CD4-positive, alpha-beta T cell treated with Interleukin-15 for 1 hour (primary cell): Measurements from ENCODE around the gene STK36.

ENCODE experiments used
- DNase-seq: peaks from one replicate; pipeline ENCODE4 v3.0.0-alpha.2; 2020

STK36 gene

DNA sequence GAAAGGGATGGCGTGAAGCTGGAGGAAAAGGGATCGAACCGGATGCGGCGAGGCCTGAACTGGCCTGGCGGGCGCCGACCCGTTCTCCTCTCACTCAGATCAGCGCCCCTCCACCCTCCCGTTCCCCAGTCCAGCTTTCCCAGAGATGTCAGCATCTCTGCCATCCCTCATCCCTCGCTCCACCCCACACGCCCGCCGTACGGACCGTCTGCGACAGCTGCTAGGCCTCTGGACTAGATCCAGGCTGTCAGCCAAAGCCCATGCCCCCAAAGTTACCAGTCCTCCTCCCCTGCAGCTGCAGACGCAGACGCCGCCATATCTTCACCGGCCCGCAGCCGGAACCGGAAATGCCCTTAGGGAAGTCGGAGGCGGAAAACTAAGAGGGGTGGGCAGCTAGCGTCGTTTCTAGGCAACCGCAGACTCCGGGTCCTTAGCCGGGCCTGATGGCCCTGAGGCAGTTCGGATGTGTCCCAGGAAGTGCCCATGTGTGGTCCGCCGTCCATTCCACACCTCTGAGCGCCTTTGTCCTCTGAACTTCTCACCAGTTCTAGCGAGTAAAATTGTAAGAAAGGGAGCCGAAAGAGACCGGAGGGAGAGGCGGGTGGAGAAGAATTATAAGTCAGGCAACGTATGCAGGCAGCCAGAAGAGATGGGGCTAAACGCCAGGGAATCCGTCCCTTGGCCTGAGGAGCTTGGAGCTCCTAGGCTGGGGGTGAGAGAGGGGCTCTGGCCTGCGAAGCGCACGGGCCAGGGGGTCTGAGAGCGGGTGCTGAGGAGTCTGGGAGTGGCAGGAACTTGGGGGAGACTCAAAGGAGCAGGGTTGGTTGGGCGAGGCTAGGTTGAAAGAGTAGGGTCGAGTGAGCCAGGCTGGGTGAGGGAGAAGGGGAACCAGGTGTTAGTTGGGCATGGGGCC is at the start of gene STK36, which contains the start of gene RNF25:
TSS of gene STK36 (plus strand) at position 433 of the 913 bp plus-strand sequence. CDS start 744 bp downstream, outside the sequence.
TSS of gene RNF25 (minus strand) at position 349 of the 913 bp plus-strand sequence. CDS start at position 317, 32 bp downstream.
- peak; percentile 82 for DNase-seq

DNA sequence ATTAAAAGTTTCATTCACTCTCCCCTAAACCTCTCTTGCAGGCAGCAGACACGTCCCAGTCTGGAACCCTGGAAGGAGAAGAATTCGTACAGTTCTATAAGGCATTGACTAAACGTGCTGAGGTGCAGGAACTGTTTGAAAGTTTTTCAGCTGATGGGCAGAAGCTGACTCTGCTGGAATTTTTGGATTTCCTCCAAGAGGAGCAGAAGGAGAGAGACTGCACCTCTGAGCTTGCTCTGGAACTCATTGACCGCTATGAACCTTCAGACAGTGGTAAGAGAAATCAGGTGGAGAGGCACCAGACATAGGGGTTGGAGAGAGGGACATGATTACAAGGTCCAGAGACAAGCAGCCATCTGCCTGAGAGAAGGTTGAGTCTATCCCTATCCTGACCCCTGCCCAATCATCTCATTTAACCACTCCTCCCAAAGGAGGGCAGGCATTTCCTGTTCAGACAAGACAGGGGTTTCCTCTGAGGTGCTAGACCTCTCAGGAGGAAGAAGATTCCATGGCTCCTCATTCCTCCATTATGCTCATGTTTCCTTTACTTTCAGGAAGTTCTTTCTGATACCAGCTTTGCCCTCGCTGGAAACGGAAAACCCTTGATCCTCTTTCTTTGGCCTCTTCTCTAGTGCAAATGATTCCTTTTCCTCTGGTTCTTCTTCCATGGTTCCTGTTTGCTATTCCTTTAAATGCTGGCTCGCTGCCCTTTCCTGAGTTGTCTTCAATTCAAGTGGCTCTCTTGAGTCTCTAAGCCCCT is 49.1 kb upstream of the STK36 start:
- no peak for DNase-seq

GRCh38 chr2:218623366-218623705 is 48.5 kb upstream of the STK36 start:
- no peak for DNase-seq

GRCh38 chr2:218626369-218626768 is 45.5 kb upstream of the STK36 start:
- no peak for DNase-seq

GRCh38 chr2:218627939-218628338 is 43.9 kb upstream of the STK36 start:
- DNase-seq = no peak

DNA sequence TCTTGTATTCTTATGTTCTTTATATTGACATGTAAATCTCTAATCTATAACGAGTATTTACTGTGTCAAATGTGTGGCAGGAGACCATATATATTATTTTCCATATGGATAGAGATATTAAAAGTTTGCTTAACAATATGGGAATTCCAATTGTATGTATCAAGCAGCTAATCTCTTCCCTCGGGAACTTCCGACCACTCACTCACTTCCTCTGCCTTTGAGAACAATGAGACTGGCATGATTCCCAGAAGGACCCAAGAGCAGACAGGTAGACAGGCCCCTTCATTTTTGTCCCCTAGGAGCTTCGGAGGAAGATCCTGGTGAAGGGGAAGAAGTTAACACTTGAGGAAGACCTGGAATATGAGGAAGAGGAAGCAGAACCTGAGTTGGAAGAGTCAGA is 40.0 kb upstream of the STK36 start:
- DNase-seq = no peak

DNA sequence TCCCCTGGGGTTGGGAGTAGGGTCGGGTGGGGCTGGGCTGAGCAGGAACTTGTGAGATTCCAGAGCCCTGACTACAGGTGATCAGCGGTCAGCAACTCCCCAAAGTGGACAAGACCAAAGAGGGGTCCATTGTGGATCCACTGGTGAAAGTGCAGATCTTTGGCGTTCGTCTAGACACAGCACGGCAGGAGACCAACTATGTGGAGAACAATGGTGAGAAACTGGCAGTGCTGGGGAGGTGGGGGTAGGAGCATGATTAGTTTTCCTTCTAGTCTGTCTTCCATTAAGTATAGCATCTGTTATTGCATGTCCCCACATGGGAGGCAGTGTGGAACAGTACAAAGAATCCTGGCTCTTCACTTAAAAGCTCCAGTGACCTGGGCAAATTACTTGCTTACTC is 36.2 kb upstream of the STK36 start:
- no peak for DNase-seq

DNA sequence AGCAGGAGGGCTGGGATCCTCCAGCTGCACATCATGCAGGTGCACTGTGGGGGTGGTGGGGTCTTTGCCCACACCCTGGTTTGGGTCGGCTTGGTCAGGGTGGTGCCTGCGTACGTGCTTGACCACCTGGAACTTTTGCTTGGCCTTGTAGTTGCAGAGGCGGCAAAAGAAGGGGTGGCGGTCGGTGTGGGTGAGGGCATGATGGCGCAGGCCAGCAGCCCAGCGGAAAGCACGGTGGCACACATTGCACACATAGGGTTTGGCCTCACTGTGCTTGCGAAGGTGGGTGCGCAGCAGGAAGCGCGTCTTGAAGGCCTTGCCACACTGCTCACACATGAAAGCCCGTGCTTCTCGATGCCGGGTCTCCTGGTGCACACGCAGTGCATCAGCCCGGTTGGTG is 33.5 kb upstream of the STK36 start:
- DNase-seq = no peak

GRCh38 chr2:218642121-218642656 is 29.7 kb upstream of the STK36 start:
- no peak for DNase-seq

DNA sequence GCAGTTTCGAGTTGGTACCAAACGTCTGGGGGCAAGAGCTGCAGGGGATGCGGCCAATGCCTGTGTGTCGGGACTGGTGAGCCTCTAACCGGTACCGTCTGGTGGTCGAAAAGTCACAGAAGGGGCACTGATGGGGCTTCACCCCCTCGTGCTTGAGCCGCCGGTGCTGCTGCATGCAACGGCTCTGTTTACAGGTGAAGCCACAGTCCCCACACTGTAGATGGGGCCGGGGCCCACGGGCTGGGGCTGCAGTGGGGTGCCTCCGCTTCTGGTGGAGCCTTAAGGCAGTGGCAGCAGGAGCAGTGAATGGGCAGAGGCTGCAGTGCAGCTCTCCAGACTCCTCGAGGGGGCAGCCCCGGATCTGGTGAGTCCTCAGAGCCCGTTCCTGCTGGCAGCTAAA is 29.1 kb upstream of the STK36 start:
- no peak for DNase-seq

GRCh38 chr2:218643751-218644310 is 28.1 kb upstream of the STK36 start:
- DNase-seq = no peak

DNA sequence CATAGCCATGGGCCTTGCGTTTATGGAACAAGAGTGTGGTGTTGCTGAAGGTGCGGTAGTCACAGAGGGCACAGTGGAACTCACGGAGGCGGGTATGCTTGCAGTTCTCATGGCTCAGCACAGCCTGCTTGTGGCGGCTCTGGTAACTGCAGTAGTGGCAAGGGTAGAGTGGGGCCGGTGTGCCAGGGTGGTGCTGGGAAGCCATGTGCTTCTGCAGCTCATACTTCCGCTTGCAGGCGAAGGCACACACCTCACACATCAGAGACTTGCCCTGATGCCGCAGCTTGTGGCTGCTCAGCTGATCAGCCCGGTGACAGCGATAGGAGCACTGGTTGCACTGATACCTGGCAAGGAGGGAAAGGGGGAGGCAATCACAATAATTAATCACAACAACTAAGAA is 27.2 kb upstream of the STK36 start:
- no peak for DNase-seq

GRCh38 chr2:218645126-218645525 is 26.8 kb upstream of the STK36 start:
- no peak for DNase-seq

- peak; percentile 36 for DNase-seq
Observed at GRCh38 chr2:218648088-218648786, 23.6 kb upstream of the STK36 start.

DNA sequence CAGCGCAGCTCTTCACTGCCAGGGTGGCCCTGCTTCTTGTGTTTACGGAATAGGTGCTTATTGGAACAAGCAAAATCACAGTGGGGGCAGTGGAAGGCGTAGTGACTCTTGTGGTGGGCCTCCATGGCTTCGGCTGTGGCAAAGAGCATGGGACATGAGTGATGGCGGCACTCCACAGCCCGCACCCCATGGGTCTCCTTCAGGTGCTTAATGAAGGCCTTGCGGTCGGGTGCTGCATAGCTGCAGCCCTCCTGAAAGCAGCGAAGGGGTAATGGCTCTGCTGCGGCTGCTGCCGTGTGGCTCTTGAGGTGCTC is 23.1 kb upstream of the STK36 start:
- no peak for DNase-seq

DNA sequence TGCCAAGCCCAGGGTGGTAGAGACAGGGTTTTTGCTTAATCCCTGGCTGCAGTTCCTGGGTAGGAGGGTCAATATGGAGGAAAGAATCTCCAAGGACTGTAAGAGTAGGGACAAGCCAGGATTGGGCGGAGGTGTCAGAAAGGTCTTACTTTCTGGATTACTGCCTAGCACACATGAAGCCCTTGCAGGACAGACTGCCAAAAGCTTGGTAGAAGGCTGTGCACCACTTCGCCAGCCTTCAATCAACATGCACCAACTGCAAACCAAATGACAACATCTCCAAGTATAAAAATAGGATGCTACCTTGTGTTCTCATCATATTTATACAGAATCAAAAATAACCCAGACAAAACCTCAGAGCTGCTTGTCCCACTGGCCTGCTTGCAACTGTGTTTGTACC is 16.1 kb upstream of the STK36 start:
- DNase-seq = no peak

- DNase-seq = no peak
Observed at GRCh38 chr2:218658671-218659257, 13.1 kb upstream of the STK36 start.

- DNase-seq = peak; percentile 92
Observed at GRCh38 chr2:218659258-218659987, 12.5 kb upstream of the STK36 start, which contains the start of the genes BCS1L and ZNF142. Gene BCS1L, plus strand, starts transcription at chr2:218659683. Its CDS starts 1,305 bp downstream, at chr2:218660988. Gene ZNF142, minus strand, starts transcription at chr2:218659623. Its CDS starts 3,194 bp downstream, at chr2:218656429.

- DNase-seq = no peak
Observed at GRCh38 chr2:218659988-218660358, 11.9 kb upstream of the STK36 start.

GRCh38 chr2:218662377-218662776 is 9.5 kb upstream of the STK36 start:
- no peak for DNase-seq

DNA sequence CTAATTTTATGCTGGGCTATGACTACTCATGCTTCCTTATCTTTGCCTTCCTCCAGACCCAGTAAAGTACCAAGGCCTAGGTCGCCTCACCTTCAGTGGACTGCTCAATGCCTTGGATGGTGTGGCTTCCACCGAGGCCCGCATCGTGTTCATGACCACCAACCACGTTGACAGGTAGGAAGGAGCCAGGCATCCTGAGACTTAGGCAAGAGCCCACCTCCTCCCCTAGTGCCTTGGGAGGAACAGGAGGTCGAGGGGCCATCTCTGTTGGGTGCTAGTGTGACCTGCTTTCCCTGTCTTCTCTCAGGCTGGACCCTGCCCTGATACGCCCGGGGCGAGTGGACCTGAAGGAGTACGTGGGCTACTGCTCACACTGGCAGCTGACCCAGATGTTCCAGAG is 9.1 kb upstream of the STK36 start:
- no peak for DNase-seq

DNA sequence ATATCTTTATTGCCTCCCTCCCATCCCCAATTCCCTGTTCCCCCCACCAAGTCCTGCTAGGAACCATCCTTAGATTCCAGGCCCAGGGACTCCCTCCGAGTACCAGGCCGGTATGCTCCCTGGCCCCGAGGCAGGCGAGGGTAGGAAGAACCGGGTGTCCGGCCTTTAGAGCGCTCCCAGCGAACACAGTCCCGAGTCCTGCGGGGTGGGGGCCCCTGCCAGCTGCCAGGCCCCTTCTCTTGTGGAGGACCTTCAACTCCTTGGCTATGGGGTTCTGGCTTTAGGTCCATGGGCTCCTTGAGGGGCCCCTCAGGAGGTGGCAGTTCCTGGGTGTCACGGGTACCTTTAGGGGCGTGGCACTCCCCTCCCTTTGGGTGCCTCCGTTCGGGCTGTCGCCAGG is 8.0 kb upstream of the STK36 start:
- DNase-seq = no peak
